GM12892 (cell line): ENCODE data around the gene NCAPG2.

Source experiments
- DNase-seq: peaks from one replicate; pipeline ENCODE4 v3.0.0; 2011; ENCODE audit not compliant: insufficient read length
- FAIRE-seq: peaks from 2 replicates; lab custom pipeline; 2011; peaks lifted over from hg19 to GRCh38; lab: Jason Lieb, UNC
- POLR2A ChIP-seq: IDR thresholded peaks from 2 replicates; pipeline ENCODE4 v1.6.1; 2011; ENCODE audit warnings: low read depth, low read length, control low read depth
- POLR2AphosphoS5 ChIP-seq: IDR thresholded peaks from 2 replicates; pipeline ENCODE4 v1.6.1; 2011; ENCODE audit warnings: low read depth, low read length, control low read depth
- TAF1 ChIP-seq: IDR thresholded peaks from 2 replicates; pipeline ENCODE4 v1.6.1; 2011; ENCODE audit warnings: low read depth, mild to moderate bottlenecking, control low read depth, low read length, borderline replicate concordance

The NCAPG2 gene

GRCh38 chr7:158743219-158743618 is 38.6 kb upstream of the NCAPG2 start:
- FAIRE-seq (no peak), DNase-seq (no peak)
- no peak for TF ChIP-seq POLR2AphosphoS5
- no peak for TF ChIP-seq POLR2A
- TF ChIP-seq TAF1, result no peak

- DNase-seq, result no peak
- FAIRE-seq, result no peak
- TF ChIP-seq POLR2A, result no peak
- no peak for TF ChIP-seq POLR2AphosphoS5
- no peak for TF ChIP-seq TAF1
Observed at GRCh38 chr7:158742065-158742821, 37.6 kb upstream of the NCAPG2 start.

GRCh38 chr7:158741294-158741666 is 36.7 kb upstream of the NCAPG2 start:
- no peak for TF ChIP-seq POLR2A
- TF ChIP-seq TAF1, result no peak
- TF ChIP-seq POLR2AphosphoS5, result no peak
- DNase-seq, result no peak
- no peak for FAIRE-seq

GRCh38 chr7:158740657-158741293 is 36.2 kb upstream of the NCAPG2 start:
- DNase-seq (no peak), FAIRE-seq (no peak)
- TF ChIP-seq TAF1, result no peak

GRCh38 chr7:158740013-158740656 is 35.5 kb upstream of the NCAPG2 start:
- DNase-seq (no peak), FAIRE-seq (no peak)
- TF ChIP-seq POLR2A (no peak), TAF1 (no peak), POLR2AphosphoS5 (no peak)

- DNase-seq (no peak), FAIRE-seq (no peak)
- no peak for TF ChIP-seq POLR2A
- TF ChIP-seq TAF1, result no peak
- no peak for TF ChIP-seq POLR2AphosphoS5
Observed at GRCh38 chr7:158738841-158739240, 34.2 kb upstream of the NCAPG2 start.

- DNase-seq (no peak), FAIRE-seq (no peak)
- no peak for TF ChIP-seq POLR2AphosphoS5
Observed at GRCh38 chr7:158737064-158737695, 32.6 kb upstream of the NCAPG2 start.

- DNase-seq (no peak), FAIRE-seq (no peak)
- TF ChIP-seq POLR2AphosphoS5, result no peak
- no peak for TF ChIP-seq POLR2A
- no peak for TF ChIP-seq TAF1
Observed at GRCh38 chr7:158735935-158736334, 31.3 kb upstream of the NCAPG2 start.

GRCh38 chr7:158734861-158735260 is 30.3 kb upstream of the NCAPG2 start:
- TF ChIP-seq POLR2AphosphoS5 (no peak), TAF1 (no peak), POLR2A (no peak)
- no peak for FAIRE-seq
- no peak for DNase-seq

- FAIRE-seq, result no peak
- TF ChIP-seq POLR2A (no peak), POLR2AphosphoS5 (no peak), TAF1 (no peak)
- no peak for DNase-seq
Observed at GRCh38 chr7:158733775-158734494, 29.3 kb upstream of the NCAPG2 start.

- TF ChIP-seq TAF1 (no peak), POLR2A (no peak), POLR2AphosphoS5 (no peak)
- FAIRE-seq (no peak), DNase-seq (no peak)
Observed at GRCh38 chr7:158733220-158733519, 28.6 kb upstream of the NCAPG2 start.
